Activated T-cell treated with anti-CD3 and anti-CD28 coated beads, Interleukin-2, amount 50 U/mL, for 4 hours (primary cell): ENCODE measurements around the gene DLL4. TPM values are rescaled to one million over a fixed set of nuclear protein-coding genes. Genes with fewer than 3 reads are reported as not detected.

ENCODE experiments used
- ATAC-seq, 2 donors: fragments of 200-7000 bp; cut with Tn5 transposase; one replicate each; pipeline ENCODE4 v1.10.0; 2021
- DNase-seq: peaks from one replicate; pipeline ENCODE4 v3.0.0-alpha.2; 2020
- H3K27me3 Mint-ChIP-seq: one replicate; pipeline ENCODE4 v1.8.0; 2021; ENCODE audit warnings: low read depth, mixed read lengths
- H3K36me3 Mint-ChIP-seq: one replicate; pipeline ENCODE4 v1.8.0; 2022; ENCODE audit warnings: mixed read lengths; ENCODE audit not compliant: insufficient read depth
- H3K4me1 Mint-ChIP-seq: one replicate; pipeline ENCODE4 v1.8.0; 2021; ENCODE audit warnings: low read depth, mixed read lengths
- H3K4me3 Mint-ChIP-seq: one replicate; pipeline ENCODE4 v1.8.0; 2021; ENCODE audit warnings: mild to moderate bottlenecking, moderate library complexity, mixed read lengths
- H3K9me3 Mint-ChIP-seq: one replicate; pipeline ENCODE4 v1.8.0; 2021; ENCODE audit warnings: mixed read lengths
- total RNA-seq, 3 donors: library from RNA; stranded (reverse); gene quantifications; one replicate each; pipeline ENCODE4 v1.2.1, GENCODE V29; 2021

DLL4 gene
- total RNA-seq, 3 donors from 2014 or later: 0.05 to 0.38 (median 0.37) TPM

- Mint-ChIP-seq H3K9me3 (no peaks in the 10 kb centered on the region), H3K36me3 (peaks cover 59% of the 10 kb centered on the region)
Measured at GRCh38 chr15:40984964-40985363, 55.8 kb downstream of the DLL4 start.

GRCh38 chr15:40985541-40986330 is 56.6 kb downstream of the DLL4 start:
- no peaks in the 10 kb centered on the region for H3K27me3 Mint-ChIP-seq
- no peaks in the 10 kb centered on the region for H3K9me3 Mint-ChIP-seq
- DNase-seq (no peak), ATAC-seq (no peak)
- peaks cover 9% of the 10 kb centered on the region for H3K4me1 Mint-ChIP-seq
- no peak overlapping the region for H3K4me3 Mint-ChIP-seq
- peaks cover 58% of the 10 kb centered on the region for H3K36me3 Mint-ChIP-seq

More at GRCh38 chr15:40984964-40985363, 55.8 kb downstream of the DLL4 start:
- no peak overlapping the region for H3K4me3 Mint-ChIP-seq
- DNase-seq (no peak), ATAC-seq (no peak)
- no peaks in the 10 kb centered on the region for H3K27me3 Mint-ChIP-seq
- peaks cover 2% of the 10 kb centered on the region for H3K4me1 Mint-ChIP-seq

- H3K27me3 Mint-ChIP-seq: no peaks in the 10 kb centered on the region
- peaks cover 54% of the 10 kb centered on the region for H3K36me3 Mint-ChIP-seq
- H3K4me1 Mint-ChIP-seq: peaks cover 15% of the 10 kb centered on the region
- DNase-seq: no peak
- no peak overlapping the region for H3K4me3 Mint-ChIP-seq
- no peak for ATAC-seq
- no peaks in the 10 kb centered on the region for H3K9me3 Mint-ChIP-seq
Measured at GRCh38 chr15:40986820-40987219, 57.7 kb downstream of the DLL4 start.

GRCh38 chr15:40988156-40988555 is 59.0 kb downstream of the DLL4 start:
- H3K9me3 Mint-ChIP-seq: no peaks in the 10 kb centered on the region
- peaks cover 15% of the 10 kb centered on the region for H3K4me1 Mint-ChIP-seq
- no peak for ATAC-seq
- peaks cover 49% of the 10 kb centered on the region for H3K36me3 Mint-ChIP-seq
- H3K27me3 Mint-ChIP-seq: no peaks in the 10 kb centered on the region
- no peak for DNase-seq
- no peak overlapping the region for H3K4me3 Mint-ChIP-seq

Other genes starting within 250 kb of the DLL4 start
- gene RAD51, start 234.2 kb upstream of the DLL4 start, total RNA-seq: 10 to 100 TPM; 28.2 to 39.7 (median 31.0) TPM
- gene RMDN3, start 174.1 kb upstream of the DLL4 start, total RNA-seq: 10 to 100 TPM; 62.1 to 63.7 (median 62.9) TPM
- 10 to 100 TPM; 18.5 to 25.6 (median 25.3) TPM for gene GCHFR, start 165.3 kb upstream of the DLL4 start, total RNA-seq
- gene C15orf62, start 159.4 kb upstream of the DLL4 start, total RNA-seq: under 1 TPM; 0.24 to 0.53 (median 0.25) TPM
- 10 to 100 TPM; 19.5 to 23.5 (median 20.3) TPM for gene ZFYVE19, start 122.3 kb upstream of the DLL4 start, total RNA-seq
- gene DNAJC17, start 121.9 kb upstream of the DLL4 start, total RNA-seq: 10 to 100 TPM; 49.1 to 62.1 (median 49.9) TPM
- gene PPP1R14D, start 100.6 kb upstream of the DLL4 start, total RNA-seq: not detected
- 10 to 100 TPM; 10.8 to 13.5 (median 12.2) TPM for gene SPINT1, start 85.3 kb upstream of the DLL4 start, total RNA-seq
- under 1 TPM; 0.35 to 0.53 (median 0.49) TPM for gene RHOV, start 55.1 kb upstream of the DLL4 start, total RNA-seq
- 10 to 100 TPM; 15.9 to 16.7 (median 16.4) TPM for gene VPS18, start 34.9 kb upstream of the DLL4 start, total RNA-seq
- 10 to 100 TPM; 12.0 to 31.3 (median 20.8) TPM for gene CHAC1, start 24.1 kb downstream of the DLL4 start, total RNA-seq
- 10 to 100 TPM; 39.2 to 42.0 (median 40.5) TPM for gene INO80, start 186.9 kb downstream of the DLL4 start, total RNA-seq